OCI-LY7 (cell line): ENCODE results near the gene LAMA2. TPM values are rescaled to one million over a fixed set of nuclear protein-coding genes. Genes with fewer than 3 reads are reported as not detected.

Experiments
- BruUV-seq: library from RNA; stranded (reverse); fragments of 400-500 nt; replicated peaks from 2 replicates; lab custom pipeline; 2021; lab: Mats Ljungman, UMichigan
- CTCF ChIA-PET: fragments of 300-600 bp; sonication (Branson Sonifier 250); formaldehyde crosslinking; loops from one replicate; lab custom pipeline; 2022; ENCODE audit warnings: antibody characterized with exemption; ENCODE audit not compliant: unreplicated experiment; lab: Charles Lee
- POLR2A ChIA-PET: fragments of 300-600 bp; sonication (Branson Sonifier 250); formaldehyde crosslinking; loops from one replicate; lab custom pipeline; 2022; ENCODE audit warnings: antibody characterized with exemption; lab: Charles Lee
- DNase-seq: peaks from one replicate; pipeline ENCODE4 v3.0.0-alpha.2; 2015; ENCODE audit warnings: low spot score
- H2AFZ ChIP-seq: fragments of 200-600 bp; sonication (generic), shearing (Covaris generic); 2 replicates; pipeline ENCODE4 v1.6.1; 2014; ENCODE audit warnings: mild to moderate bottlenecking, antibody characterized with exemption, low read length, moderate library complexity
- H3K27ac ChIP-seq: fragments of 200-600 bp; sonication (generic); 2 replicates; pipeline ENCODE4 v1.5.1; 2014; ENCODE audit warnings: mixed run types, low read depth, mild to moderate bottlenecking, moderate library complexity, low read length, inconsistent platforms; ENCODE audit not compliant: poor library complexity, severe bottlenecking
- H3K36me3 ChIP-seq: fragments of 200-600 bp; sonication (generic); 2 replicates; pipeline ENCODE4 v1.6.1; 2014; ENCODE audit warnings: mild to moderate bottlenecking, antibody characterized with exemption, low read length, moderate library complexity, mixed read lengths; ENCODE audit not compliant: insufficient read depth
- H3K4me1 ChIP-seq: fragments of 200-600 bp; sonication (generic); 2 replicates; pipeline ENCODE4 v1.5.1; 2014; ENCODE audit warnings: mild to moderate bottlenecking, low read length; ENCODE audit not compliant: insufficient read depth, poor library complexity, severe bottlenecking
- H3K4me2 ChIP-seq: fragments of 200-600 bp; sonication (generic); 2 replicates; pipeline ENCODE4 v1.6.1; 2014; ENCODE audit warnings: mild to moderate bottlenecking, low read length
- H3K4me3 ChIP-seq: fragments of 200-600 bp; sonication (generic); 2 replicates; pipeline ENCODE4 v1.5.1; 2014; ENCODE audit warnings: mild to moderate bottlenecking, low read depth, low read length; ENCODE audit not compliant: poor library complexity, severe bottlenecking
- H3K79me2 ChIP-seq: fragments of 200-600 bp; sonication (generic); 2 replicates; pipeline ENCODE4 v1.6.1; 2016; ENCODE audit warnings: low read depth, mild to moderate bottlenecking, low read length, moderate library complexity, mixed read lengths; ENCODE audit not compliant: insufficient read depth
- H3K9me2 ChIP-seq: fragments of 200-600 bp; sonication (generic); 2 replicates; pipeline ENCODE4 v1.6.1; 2016; ENCODE audit warnings: mild to moderate bottlenecking, low read length, mixed read lengths; ENCODE audit not compliant: insufficient read depth
- H3K9me3 ChIP-seq: fragments of 200-600 bp; sonication (generic); 2 replicates; pipeline ENCODE4 v1.6.1; 2014; ENCODE audit warnings: mild to moderate bottlenecking, mixed run types, low read length, mixed read lengths
- H4K20me1 ChIP-seq: fragments of 200-600 bp; sonication (generic); 2 replicates; pipeline ENCODE4 v1.6.1; 2014; ENCODE audit warnings: mild to moderate bottlenecking, antibody characterized with exemption, low read length, moderate library complexity, mixed read lengths; ENCODE audit not compliant: insufficient read depth
- CTCF ChIP-seq: fragments of 200-600 bp; sonication (generic); conservative IDR thresholded peaks from 2 replicates; pipeline ENCODE4 v1.5.1; 2014; ENCODE audit warnings: mild to moderate bottlenecking, antibody characterized with exemption, low read length, moderate library complexity, mixed read lengths
- EZH2phosphoT487 ChIP-seq: fragments of 200-600 bp; sonication (generic); IDR thresholded peaks from 2 replicates; pipeline ENCODE4 v1.6.1; 2018; ENCODE audit warnings: low read depth, borderline replicate concordance, mild to moderate bottlenecking, mixed run types, antibody characterized with exemption, low read length, moderate library complexity, mixed read lengths
- intact Hi-C: fragments of 100-400 bp; cut with micrococcal nuclease; formaldehyde crosslinking; loops from one replicate; pipeline ENCODE4 v1.10.0; 2022; ENCODE audit not compliant: unreplicated experiment
- total RNA-seq, 2 experiments: library from RNA; depleted of rRNA in 1 of 2; stranded (reverse); fragments of >200 nt in 1 of 2; shearing (Covaris generic) in 1 of 2; gene quantifications; 2 replicates each; pipeline ENCODE4 v1.2.3, GENCODE V29; 2014 to 2022

LAMA2 gene
- total RNA-seq, 2 experiments from 2014 or later = not detected

- Histone ChIP-seq H4K20me1 (no peaks in the 10 kb centered on the region), H3K4me2 (no peak overlapping the region), H3K36me3 (no peaks in the 10 kb centered on the region), H3K9me3 (no peaks in the 10 kb centered on the region), H3K9me2 (no peaks in the 10 kb centered on the region), H3K27ac (no peak overlapping the region), H2AFZ (no peak overlapping the region), H3K4me3 (no peak overlapping the region), H3K79me2 (no peaks in the 10 kb centered on the region), H3K4me1 (no peaks in the 10 kb centered on the region)
- TF ChIP-seq EZH2phosphoT487 (no peak), CTCF (no peak)
- POLR2A ChIA-PET = interaction anchor here (0.7 kb wide), 1 partner anchor 435 kb away, joined by 3 read pairs; no protein-coding TSS in a partner anchor
- DNase-seq = no peak
- no TSS peak for BruUV-seq
- intact Hi-C loops = no loop called here
- CTCF ChIA-PET = no interaction called here
These were observed 429.9 kb downstream of the LAMA2 start for GRCh38 chr6:129312880-129313279.

GRCh38 chr6:129314575-129314974 lies 431.6 kb downstream of the LAMA2 start:
- Histone ChIP-seq H2AFZ (no peak overlapping the region), H3K27ac (no peak overlapping the region), H3K9me2 (no peaks in the 10 kb centered on the region), H3K4me2 (no peak overlapping the region), H3K79me2 (no peaks in the 10 kb centered on the region), H3K36me3 (no peaks in the 10 kb centered on the region), H3K4me1 (no peaks in the 10 kb centered on the region), H4K20me1 (no peaks in the 10 kb centered on the region), H3K4me3 (no peak overlapping the region), H3K9me3 (no peaks in the 10 kb centered on the region)
- ChIA-PET POLR2A (no interaction called here), CTCF (no interaction called here)
- intact Hi-C loops = no loop called here
- BruUV-seq = no TSS peak
- DNase-seq = no peak
- TF ChIP-seq EZH2phosphoT487 (no peak), CTCF (no peak)

GRCh38 chr6:129317931-129318820 lies 435.2 kb downstream of the LAMA2 start:
- TF ChIP-seq CTCF (no peak), EZH2phosphoT487 (no peak)
- Histone ChIP-seq H4K20me1 (no peaks in the 10 kb centered on the region), H3K79me2 (no peaks in the 10 kb centered on the region), H3K9me2 (no peaks in the 10 kb centered on the region), H3K27ac (no peak overlapping the region), H3K4me2 (no peak overlapping the region), H2AFZ (no peak overlapping the region), H3K4me1 (no peaks in the 10 kb centered on the region), H3K4me3 (no peak overlapping the region), H3K36me3 (no peaks in the 10 kb centered on the region), H3K9me3 (no peaks in the 10 kb centered on the region)
- no TSS peak for BruUV-seq
- ChIA-PET CTCF (no interaction called here), POLR2A (interaction anchor here (0.7 kb wide), 1 partner anchor 1294 kb away, joined by 3 read pairs; no protein-coding TSS in a partner anchor)
- intact Hi-C loops = no loop called here
- no peak for DNase-seq
